Thyroid gland (tissue), 4 donors: Measurements from ENCODE around the gene UGT1A6. TPM values are rescaled to one million over a fixed set of nuclear protein-coding genes. Genes with fewer than 3 reads are reported as not detected.

Experiments used
- DNase-seq, 2 donors: peaks; one replicate each; pipeline ENCODE4 v3.0.0-alpha.2; 2019
- H3K27ac ChIP-seq, 3 donors: fragments of 200-600 bp; sonication (generic); 1 replicate in 2 of 3; 2 replicates in 1 of 3; pipeline ENCODE4 v1.5.1; 2016 to 2019; ENCODE audit warnings: mild to moderate bottlenecking in 1 of 3, moderate library complexity in 1 of 3
- H3K27me3 ChIP-seq: fragments of 200-600 bp; sonication (generic); one replicate; pipeline ENCODE4 v1.5.1; 2019
- H3K36me3 ChIP-seq, 2 donors: fragments of 200-600 bp; sonication (generic); one replicate each; pipeline ENCODE4 v1.5.1; 2016 to 2019
- H3K4me1 ChIP-seq, 2 donors: fragments of 200-600 bp; sonication (generic); one replicate each; pipeline ENCODE4 v1.5.1; 2017 to 2019
- H3K4me3 ChIP-seq, 3 donors: fragments of 200-600 bp; sonication (generic); replicated peaks in 1 of 3; 1 replicate in 2 of 3; 2 replicates in 1 of 3; pipeline ENCODE4 v1.5.1; 2016; ENCODE audit warnings: mild to moderate bottlenecking in 1 of 3
- H3K9me3 ChIP-seq: fragments of 200-600 bp; sonication (generic); one replicate; pipeline ENCODE4 v1.5.1; 2017
- CTCF ChIP-seq, 6 experiments: fragments of 200-600 bp in 3 of 6; fragments of 450-650 bp in 3 of 6; sonication (generic) in 3 of 6; IDR thresholded peaks; one replicate each; pipeline ENCODE4 v1.5.1; 2016 to 2019; ENCODE audit warnings: antibody characterized with exemption in 6 of 6, mild to moderate bottlenecking in 2 of 6, inconsistent platforms in 1 of 6, moderate library complexity in 1 of 6
- POLR2A ChIP-seq, 2 donors: fragments of 450-650 bp; IDR thresholded peaks; one replicate each; pipeline ENCODE4 v1.6.1; 2017; ENCODE audit warnings: antibody characterized with exemption in 2 of 2, mild to moderate bottlenecking in 2 of 2, moderate library complexity in 1 of 2
- WGBS, 2 donors: methylation state at CpG; one replicate each; pipeline ENCODE4 v1.1.5; 2017; 5-methylcytosine and 5-hydroxymethylcytosine counted together
- intact Hi-C: fragments of 100-400 bp; cut with DNase I; formaldehyde crosslinking; loops from one replicate; pipeline ENCODE4 v1.15.1; 2023
- total RNA-seq, 4 donors: library from RNA; depleted of rRNA; stranded (reverse); fragments of >200 nt; gene quantifications; one replicate each; pipeline ENCODE4 v1.2.3, GENCODE V29; 2016

UGT1A6 gene
- total RNA-seq, 4 donors from 2014 or later, result 0.81 to 6.2 (median 3.5) TPM

DNA sequence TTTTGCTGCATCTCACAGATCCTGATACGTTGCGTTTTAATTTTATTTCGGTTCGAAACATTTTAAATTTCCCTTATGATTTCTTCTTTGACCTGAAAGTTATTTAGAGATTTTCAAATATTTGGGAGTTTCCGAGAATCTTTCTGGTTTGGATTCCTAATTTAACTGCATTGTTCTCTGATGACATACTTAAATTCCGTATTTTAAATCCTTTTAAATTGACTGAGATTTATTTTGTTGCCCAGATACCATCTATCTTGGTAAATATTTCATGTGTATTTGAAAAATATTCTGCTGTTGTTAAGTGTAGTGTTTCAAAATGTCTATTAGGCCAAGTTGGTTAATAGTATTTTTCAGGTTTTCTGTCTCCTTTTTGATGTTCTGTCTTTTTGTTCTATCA, 123.2 kb downstream of the UGT1A6 start:
- intact Hi-C loops, result no loop called here
- H3K4me1 ChIP-seq, result no peaks in the 10 kb centered on the region
- H3K36me3 ChIP-seq, result no peaks in the 10 kb centered on the region
- H3K27me3 ChIP-seq, result no peaks in the 10 kb centered on the region
- no peaks in the 10 kb centered on the region for H3K9me3 ChIP-seq
- no peak overlapping the region for H3K4me3 ChIP-seq
- H3K27ac ChIP-seq, result no peak overlapping the region
- no peak for TF ChIP-seq POLR2A (IDR thresholded peaks at IDR 0.05)
- no peak for TF ChIP-seq CTCF (IDR thresholded peaks at IDR 0.05)
- WGBS, 2 donors, result 84% methylated on average over 6 of the region's 6 CpGs
- DNase-seq, result no peak

GRCh38 chr2:233816334-233816733, 123.6 kb downstream of the UGT1A6 start:
- H3K4me3 ChIP-seq, result no peak overlapping the region
- no peaks in the 10 kb centered on the region for H3K36me3 ChIP-seq
- H3K9me3 ChIP-seq, result no peaks in the 10 kb centered on the region
- no peak overlapping the region for H3K27ac ChIP-seq
- DNase-seq, result no peak
- H3K27me3 ChIP-seq, result no peaks in the 10 kb centered on the region
- WGBS, 2 donors, result 60% methylated on average over 2 of the region's 2 CpGs
- H3K4me1 ChIP-seq, result no peaks in the 10 kb centered on the region
- intact Hi-C loops, result no loop called here
- TF ChIP-seq POLR2A (IDR thresholded peaks at IDR 0.05) (no peak), CTCF (IDR thresholded peaks at IDR 0.05) (no peak)

GRCh38 chr2:233816771-233817170, 124.1 kb downstream of the UGT1A6 start:
- no peaks in the 10 kb centered on the region for H3K9me3 ChIP-seq
- TF ChIP-seq CTCF (IDR thresholded peaks at IDR 0.05), result no peak
- no peak for TF ChIP-seq POLR2A (IDR thresholded peaks at IDR 0.05)
- no peak overlapping the region for H3K27ac ChIP-seq
- no peaks in the 10 kb centered on the region for H3K4me1 ChIP-seq
- no peaks in the 10 kb centered on the region for H3K27me3 ChIP-seq
- intact Hi-C loops, result no loop called here
- H3K36me3 ChIP-seq, result no peaks in the 10 kb centered on the region
- 83 to 88% methylated on average over 4 of the region's 4 CpGs for WGBS, 2 donors
- H3K4me3 ChIP-seq, result no peak overlapping the region
- no peak for DNase-seq

- no peak for DNase-seq
- intact Hi-C loops, result no loop called here
- WGBS, 2 donors, result 77 to 100% methylated on average over 2 to 3 of the region's 3 CpGs
- H3K4me3 ChIP-seq, result no peak overlapping the region
- H3K36me3 ChIP-seq, result no peaks in the 10 kb centered on the region
- no peak overlapping the region for H3K27ac ChIP-seq
- no peaks in the 10 kb centered on the region for H3K4me1 ChIP-seq
- H3K27me3 ChIP-seq, result no peaks in the 10 kb centered on the region
- H3K9me3 ChIP-seq, result no peaks in the 10 kb centered on the region
- TF ChIP-seq CTCF (IDR thresholded peaks at IDR 0.05) (no peak), POLR2A (IDR thresholded peaks at IDR 0.05) (no peak)
These were observed 124.7 kb downstream of the UGT1A6 start for GRCh38 chr2:233817361-233817911.

GRCh38 chr2:233817995-233818638, 125.4 kb downstream of the UGT1A6 start:
- Histone ChIP-seq H3K27me3 (no peaks in the 10 kb centered on the region), H3K4me1 (no peaks in the 10 kb centered on the region), H3K4me3 (no peak overlapping the region), H3K9me3 (no peaks in the 10 kb centered on the region), H3K27ac (no peak overlapping the region), H3K36me3 (no peaks in the 10 kb centered on the region)
- WGBS, 2 donors, result 89 to 90% methylated on average over 9 to 10 of the region's 11 CpGs
- intact Hi-C loops, result no loop called here
- DNase-seq, result no peak
- TF ChIP-seq POLR2A (IDR thresholded peaks at IDR 0.05), result no peak
- no peak for TF ChIP-seq CTCF (IDR thresholded peaks at IDR 0.05)
